Panc1 (cell line): ENCODE measurements around the gene NOS1AP. TPM values are rescaled to one million over a fixed set of nuclear protein-coding genes. Genes with fewer than 3 reads are reported as not detected.

Source experiments
- ATAC-seq: fragments of 200-7000 bp; cut with Tn5 transposase; 2 replicates; pipeline ENCODE4 v1.9.1; 2020; ENCODE audit warnings: mild to moderate bottlenecking, moderate library complexity
- BruUV-seq: library from RNA; stranded (reverse); fragments of 400-500 nt; replicated peaks from 2 replicates; lab custom pipeline; 2021; lab: Mats Ljungman, UMichigan
- CTCF ChIA-PET: fragments of 300-600 bp; sonication (Branson Sonifier 250); formaldehyde crosslinking; loops from one replicate; lab custom pipeline; 2022; ENCODE audit warnings: antibody characterized with exemption; lab: Charles Lee
- POLR2A ChIA-PET: fragments of 300-600 bp; sonication (Branson Sonifier 250); formaldehyde crosslinking; loops from one replicate; lab custom pipeline; 2022; ENCODE audit warnings: antibody characterized with exemption; lab: Charles Lee
- DNase-seq: peaks from one replicate; pipeline ENCODE4 v3.0.0-alpha.2; 2010; ENCODE audit warnings: low read depth, low spot score
- H3K27ac ChIP-seq: 2 replicates; pipeline ENCODE4 v1.5.1; 2011; ENCODE audit warnings: mild to moderate bottlenecking, low read length, inconsistent platforms
- H3K27me3 ChIP-seq: fragments of 200-500 bp; sonication (Bioruptor generic); 2 replicates; pipeline ENCODE4 v1.6.0; 2014; ENCODE audit warnings: low read length, inconsistent platforms; ENCODE audit not compliant: control insufficient read depth, insufficient read depth
- H3K36me3 ChIP-seq: fragments of 200-500 bp; sonication (Bioruptor generic); 2 replicates; pipeline ENCODE4 v1.5.1; 2014; ENCODE audit warnings: inconsistent platforms, mild to moderate bottlenecking, low read length, moderate library complexity; ENCODE audit not compliant: control insufficient read depth, insufficient read depth
- H3K4me1 ChIP-seq: 2 replicates; pipeline ENCODE4 v1.5.1; 2011; ENCODE audit warnings: inconsistent platforms, mild to moderate bottlenecking, low read length, moderate library complexity; ENCODE audit not compliant: control insufficient read depth, insufficient read depth
- H3K4me3 ChIP-seq, 2 experiments: 2 replicates each; pipeline ENCODE4 v1.5.1; 2011 to 2012; ENCODE audit warnings: low read depth in 2 of 2, low read length in 2 of 2, mild to moderate bottlenecking in 2 of 2, inconsistent platforms in 1 of 2, moderate library complexity in 1 of 2
- H3K9me3 ChIP-seq: fragments of 200-500 bp; sonication (Bioruptor generic); 2 replicates; pipeline ENCODE4 v1.5.1; 2014; ENCODE audit warnings: low read depth, mild to moderate bottlenecking, inconsistent platforms, low read length, moderate library complexity; ENCODE audit not compliant: control insufficient read depth, insufficient read depth
- CTCF ChIP-seq: fragments of 450-650 bp; IDR thresholded peaks from 2 replicates; pipeline ENCODE4 v1.5.1; 2017; ENCODE audit warnings: mild to moderate bottlenecking
- POLR2AphosphoS5 ChIP-seq: IDR thresholded peaks from 2 replicates; pipeline ENCODE4 v1.6.1; 2012; ENCODE audit warnings: mild to moderate bottlenecking, low read depth, low read length, moderate library complexity
- SIN3A ChIP-seq: IDR thresholded peaks from 2 replicates; pipeline ENCODE4 v1.6.1; 2012; ENCODE audit warnings: low read depth, mild to moderate bottlenecking, low read length, moderate library complexity, borderline replicate concordance; ENCODE audit not compliant: insufficient read depth
- TCF7L2 ChIP-seq: IDR thresholded peaks from 2 replicates; pipeline ENCODE4 v1.6.1; 2011; ENCODE audit warnings: mild to moderate bottlenecking, low read depth, low read length, inconsistent platforms
- in situ Hi-C: cut with HindIII; loops from 2 replicates; pipeline ENCODE4 v1.10.0; 2016; ENCODE audit warnings: low sequenced_read_pairs, low pct_unique_long_range_greater_than_20kb
- intact Hi-C: fragments of 100-400 bp; cut with micrococcal nuclease; formaldehyde crosslinking; loops from one replicate; pipeline ENCODE4 v1.10.0; 2022; ENCODE audit not compliant: unreplicated experiment
- total RNA-seq: library from RNA; stranded (reverse); gene quantifications from one replicate; pipeline ENCODE4 v1.2.1, GENCODE V29; 2021; ENCODE audit not compliant: unreplicated experiment
- TF ChIP-seq, protein P1 (sequence below), 2 experiments: IDR thresholded peaks; 2 replicates each; pipeline ENCODE4 v1.6.1; 2011 to 2012; ENCODE audit warnings: low read depth in 2 of 2, control low read depth in 1 of 2, low read length in 1 of 2, mild to moderate bottlenecking in 1 of 2, moderate library complexity in 1 of 2; ENCODE audit not compliant: insufficient read depth in 1 of 2

The NOS1AP gene
- total RNA-seq, 1 experiment from 2014 or later, result 27.9 TPM

DNA sequence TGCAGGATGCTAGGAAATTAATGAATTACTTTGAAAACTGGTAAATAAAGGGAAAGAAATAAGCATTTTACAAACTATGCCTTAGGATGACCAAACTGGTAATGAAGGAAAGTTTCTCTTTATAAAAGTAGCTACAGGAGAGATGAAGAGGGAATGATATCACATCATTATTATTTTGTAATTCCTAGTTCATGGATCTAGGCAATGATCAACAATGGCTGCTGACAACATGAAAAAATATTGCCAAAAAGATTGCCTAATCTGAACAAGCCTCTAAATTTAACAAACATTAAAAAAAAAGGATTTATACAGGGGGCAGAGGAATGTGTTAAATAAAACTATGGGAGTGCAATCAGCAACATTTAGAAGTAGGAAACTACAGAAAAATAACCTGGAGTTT is 38.9 kb downstream of the NOS1AP start:
- Histone ChIP-seq H3K27me3 (no peaks in the 10 kb centered on the region), H3K4me1 (peaks cover 15% of the 10 kb centered on the region), H3K27ac (no peak overlapping the region), H3K36me3 (no peaks in the 10 kb centered on the region), H3K9me3 (no peaks in the 10 kb centered on the region), H3K4me3 (no peak overlapping the region)
- no peak for TF ChIP-seq TCF7L2
- TF ChIP-seq CTCF, result no peak
- TF ChIP-seq SIN3A, result no peak
- TF ChIP-seq, protein P1, sequence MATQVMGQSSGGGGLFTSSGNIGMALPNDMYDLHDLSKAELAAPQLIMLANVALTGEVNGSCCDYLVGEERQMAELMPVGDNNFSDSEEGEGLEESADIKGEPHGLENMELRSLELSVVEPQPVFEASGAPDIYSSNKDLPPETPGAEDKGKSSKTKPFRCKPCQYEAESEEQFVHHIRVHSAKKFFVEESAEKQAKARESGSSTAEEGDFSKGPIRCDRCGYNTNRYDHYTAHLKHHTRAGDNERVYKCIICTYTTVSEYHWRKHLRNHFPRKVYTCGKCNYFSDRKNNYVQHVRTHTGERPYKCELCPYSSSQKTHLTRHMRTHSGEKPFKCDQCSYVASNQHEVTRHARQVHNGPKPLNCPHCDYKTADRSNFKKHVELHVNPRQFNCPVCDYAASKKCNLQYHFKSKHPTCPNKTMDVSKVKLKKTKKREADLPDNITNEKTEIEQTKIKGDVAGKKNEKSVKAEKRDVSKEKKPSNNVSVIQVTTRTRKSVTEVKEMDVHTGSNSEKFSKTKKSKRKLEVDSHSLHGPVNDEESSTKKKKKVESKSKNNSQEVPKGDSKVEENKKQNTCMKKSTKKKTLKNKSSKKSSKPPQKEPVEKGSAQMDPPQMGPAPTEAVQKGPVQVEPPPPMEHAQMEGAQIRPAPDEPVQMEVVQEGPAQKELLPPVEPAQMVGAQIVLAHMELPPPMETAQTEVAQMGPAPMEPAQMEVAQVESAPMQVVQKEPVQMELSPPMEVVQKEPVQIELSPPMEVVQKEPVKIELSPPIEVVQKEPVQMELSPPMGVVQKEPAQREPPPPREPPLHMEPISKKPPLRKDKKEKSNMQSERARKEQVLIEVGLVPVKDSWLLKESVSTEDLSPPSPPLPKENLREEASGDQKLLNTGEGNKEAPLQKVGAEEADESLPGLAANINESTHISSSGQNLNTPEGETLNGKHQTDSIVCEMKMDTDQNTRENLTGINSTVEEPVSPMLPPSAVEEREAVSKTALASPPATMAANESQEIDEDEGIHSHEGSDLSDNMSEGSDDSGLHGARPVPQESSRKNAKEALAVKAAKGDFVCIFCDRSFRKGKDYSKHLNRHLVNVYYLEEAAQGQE (IDR thresholded peaks at IDR 0.05; ENCODE audit: insufficient read depth in 1 of 2, low read depth in 2 of 2, low read length in 1 of 2), result no peak
- no peak for TF ChIP-seq POLR2AphosphoS5
- POLR2A ChIA-PET, result interaction anchor here (0.7 kb wide), 1 partner anchor 160 kb away, joined by 4 read pairs; no protein-coding TSS in a partner anchor
- in situ Hi-C loops, result no loop called here
- DNase-seq (no peak), ATAC-seq (no peak)
- no TSS peak for BruUV-seq
- CTCF ChIA-PET, result no interaction called here
- intact Hi-C loops, result no loop called here

GRCh38 chr1:162110910-162111309 is 41.4 kb downstream of the NOS1AP start:
- BruUV-seq, result no TSS peak
- Histone ChIP-seq H3K4me1 (peaks cover 39% of the 10 kb centered on the region), H3K36me3 (no peaks in the 10 kb centered on the region), H3K4me3 (no peak overlapping the region), H3K27ac (no peak overlapping the region), H3K9me3 (no peaks in the 10 kb centered on the region), H3K27me3 (no peaks in the 10 kb centered on the region)
- intact Hi-C loops, result no loop called here
- CTCF ChIA-PET, result no interaction called here
- ATAC-seq (no peak), DNase-seq (no peak)
- TF ChIP-seq, protein P1 (IDR thresholded peaks at IDR 0.05; ENCODE audit: insufficient read depth in 1 of 2, low read depth in 2 of 2, low read length in 1 of 2), result no peak
- TF ChIP-seq POLR2AphosphoS5 (no peak), TCF7L2 (no peak), CTCF (no peak), SIN3A (no peak)
- POLR2A ChIA-PET, result no interaction called here
- in situ Hi-C loops, result no loop called here
